Activated CD4-positive, alpha-beta memory T cell treated with anti-CD3 and anti-CD28 coated beads for 36 hours (primary cell): ENCODE measurements around the gene TKTL1. TPM values are rescaled to one million over a fixed set of nuclear protein-coding genes. Genes with fewer than 3 reads are reported as not detected.
"Not testable (repeated sequence)": the region's sequence is repeated elsewhere in the genome, so short reads cannot be mapped to it uniquely, and the experiment has no call there.

ENCODE experiments used
- CTCF ChIA-PET: fragments of 350-600 bp; sonication (Branson Sonifier 250); formaldehyde crosslinking; loops from one replicate; lab custom pipeline; 2021; ENCODE audit warnings: antibody characterized with exemption, inconsistent platforms; lab: Charles Lee
- POLR2A ChIA-PET: fragments of 350-600 bp; sonication (Branson Sonifier 250); formaldehyde crosslinking; loops from one replicate; lab custom pipeline; 2021; ENCODE audit warnings: antibody characterized with exemption; lab: Charles Lee
- DNase-seq: peaks from one replicate; pipeline ENCODE4 v3.0.0-alpha.2; 2020
- H3K27ac Mint-ChIP-seq: one replicate; pipeline ENCODE4 v1.8.0; 2021; ENCODE audit warnings: mixed read lengths
- H3K27me3 Mint-ChIP-seq: one replicate; pipeline ENCODE4 v1.8.0; 2021; ENCODE audit warnings: mixed read lengths
- H3K36me3 Mint-ChIP-seq: one replicate; pipeline ENCODE4 v1.8.0; 2021; ENCODE audit warnings: mixed read lengths
- H3K4me1 Mint-ChIP-seq: one replicate; pipeline ENCODE4 v1.8.0; 2021; ENCODE audit warnings: low read depth, mixed read lengths
- H3K4me3 Mint-ChIP-seq: one replicate; pipeline ENCODE4 v1.8.0; 2021; ENCODE audit warnings: mild to moderate bottlenecking, mixed read lengths
- H3K9me3 Mint-ChIP-seq: one replicate; pipeline ENCODE4 v1.8.0; 2021; ENCODE audit warnings: mixed read lengths
- intact Hi-C: fragments of 100-400 bp; cut with micrococcal nuclease; formaldehyde crosslinking; loops from one replicate; pipeline ENCODE4 v1.15.1; 2023
- total RNA-seq, 2 experiments: library from RNA; stranded (reverse); gene quantifications; one replicate each; pipeline ENCODE4 v1.2.3, GENCODE V29; 2021

TKTL1 gene
- total RNA-seq, 2 experiments from 2014 or later: 0.15 to 0.21 TPM

DNA sequence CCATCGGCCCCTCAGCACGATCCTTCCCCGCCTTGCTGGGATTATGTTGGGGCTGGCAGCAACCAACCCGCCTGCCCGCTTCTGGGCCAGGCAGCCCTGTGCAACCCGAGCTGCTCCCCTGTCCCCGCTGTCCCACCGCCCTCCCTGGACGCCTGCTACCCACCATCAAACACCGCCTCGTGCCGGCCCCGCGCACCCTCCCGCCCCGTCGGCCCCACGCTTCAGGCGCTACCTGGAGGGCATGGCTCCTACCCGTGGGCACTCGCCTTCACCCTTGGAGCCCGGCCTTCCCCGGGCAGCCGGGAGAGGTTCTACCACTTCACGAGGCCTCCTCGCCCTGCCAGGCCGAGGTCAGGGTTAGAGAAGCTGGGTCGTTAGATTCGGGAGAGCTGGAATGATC, 37.0 kb downstream of the TKTL1 start:
- Mint-ChIP-seq H3K27ac (no peak overlapping the region), H3K9me3 (no peaks in the 10 kb centered on the region), H3K4me1 (peaks cover 31% of the 10 kb centered on the region), H3K4me3 (no peak overlapping the region), H3K27me3 (no peaks in the 10 kb centered on the region), H3K36me3 (no peaks in the 10 kb centered on the region)
- intact Hi-C loops: no loop called here
- POLR2A ChIA-PET: no interaction called here
- CTCF ChIA-PET: interaction anchor here (0.6 kb wide), 1 partner anchor 196 kb away, joined by 3 read pairs; no protein-coding TSS in a partner anchor
- no peak for DNase-seq

DNA sequence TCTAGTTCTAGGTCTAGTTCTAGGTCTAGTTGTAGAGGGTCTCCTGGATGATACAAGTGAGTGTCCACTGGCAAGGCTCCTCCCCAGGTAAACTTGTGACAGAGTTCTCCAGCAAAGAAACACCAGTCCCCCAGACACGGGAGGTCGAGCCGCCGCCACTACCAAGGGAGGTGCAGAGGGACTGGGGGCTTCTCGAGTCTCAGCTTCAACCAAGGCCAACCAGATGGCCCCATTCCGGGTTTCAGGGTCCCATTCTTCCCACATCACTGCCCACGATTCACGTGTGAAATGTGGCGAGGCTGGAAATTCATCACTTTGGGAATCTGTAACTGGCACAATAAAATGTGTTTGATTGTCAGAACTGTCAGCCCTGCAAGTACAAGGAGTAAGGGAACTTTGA, 37.5 kb downstream of the TKTL1 start:
- ChIA-PET POLR2A (no interaction called here), CTCF (no interaction called here)
- Mint-ChIP-seq H3K4me1 (peaks cover 25% of the 10 kb centered on the region), H3K9me3 (no peaks in the 10 kb centered on the region), H3K27me3 (no peaks in the 10 kb centered on the region), H3K36me3 (no peaks in the 10 kb centered on the region), H3K4me3 (no peak overlapping the region), H3K27ac (no peak overlapping the region)
- DNase-seq: no peak
- intact Hi-C loops: no loop called here

DNA sequence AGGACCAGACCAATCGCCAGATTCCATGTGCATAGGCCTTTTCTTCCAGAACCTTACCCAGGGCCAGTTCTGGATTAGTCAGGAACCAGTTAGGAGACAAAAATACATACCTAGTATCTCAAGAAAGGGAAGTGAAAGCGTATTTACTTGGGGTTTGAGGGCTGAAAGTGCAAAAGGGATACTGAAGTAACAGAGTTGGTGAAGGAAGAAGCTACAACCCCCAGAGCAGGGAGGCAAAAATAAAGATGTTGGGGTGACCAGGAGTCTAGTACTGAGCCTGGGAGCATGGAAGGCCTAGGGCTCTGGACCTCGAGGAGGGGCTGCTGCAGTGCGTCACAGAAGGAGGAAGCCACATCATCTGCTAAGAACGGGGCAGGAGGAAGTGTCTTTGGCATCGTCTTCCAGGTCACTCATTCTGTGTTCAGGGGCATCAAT, 38.3 kb downstream of the TKTL1 start:
- H3K4me1 Mint-ChIP-seq: peaks cover 20% of the 10 kb centered on the region
- no peak for DNase-seq
- no peak overlapping the region for H3K4me3 Mint-ChIP-seq
- ChIA-PET POLR2A (no interaction called here), CTCF (no interaction called here)
- H3K27ac Mint-ChIP-seq: peak overlapping the region; percentile 71
- intact Hi-C loops: no loop called here
- H3K27me3 Mint-ChIP-seq: no peaks in the 10 kb centered on the region
- no peaks in the 10 kb centered on the region for H3K36me3 Mint-ChIP-seq
- no peaks in the 10 kb centered on the region for H3K9me3 Mint-ChIP-seq

DNA sequence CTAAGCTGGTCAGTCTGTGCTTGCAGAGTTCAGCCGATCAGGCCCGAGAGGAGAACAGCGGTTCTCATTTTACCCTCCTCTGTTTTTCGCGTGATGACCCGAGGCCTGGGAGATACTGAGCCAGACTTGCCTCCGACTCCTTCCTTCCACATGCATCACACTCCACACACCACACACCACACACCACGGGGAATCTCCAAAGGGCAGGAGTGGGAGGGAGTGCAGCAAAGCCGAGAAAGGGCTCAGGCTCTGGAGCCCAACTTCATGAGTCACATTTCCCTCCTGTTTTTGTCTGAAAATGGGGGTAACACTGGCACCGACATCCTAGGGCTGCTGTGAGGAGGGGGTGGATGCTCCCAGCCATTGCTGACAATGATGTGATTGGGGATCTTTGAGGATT, 38.9 kb downstream of the TKTL1 start:
- peak overlapping the region; percentile 36 for H3K4me3 Mint-ChIP-seq
- no peaks in the 10 kb centered on the region for H3K27me3 Mint-ChIP-seq
- DNase-seq: peak; percentile 66
- peak overlapping the region; percentile 71 for H3K27ac Mint-ChIP-seq
- POLR2A ChIA-PET: no interaction called here
- peaks cover 18% of the 10 kb centered on the region for H3K4me1 Mint-ChIP-seq
- intact Hi-C loops: no loop called here
- CTCF ChIA-PET: no interaction called here
- H3K36me3 Mint-ChIP-seq: no peaks in the 10 kb centered on the region
- H3K9me3 Mint-ChIP-seq: no peaks in the 10 kb centered on the region

DNA sequence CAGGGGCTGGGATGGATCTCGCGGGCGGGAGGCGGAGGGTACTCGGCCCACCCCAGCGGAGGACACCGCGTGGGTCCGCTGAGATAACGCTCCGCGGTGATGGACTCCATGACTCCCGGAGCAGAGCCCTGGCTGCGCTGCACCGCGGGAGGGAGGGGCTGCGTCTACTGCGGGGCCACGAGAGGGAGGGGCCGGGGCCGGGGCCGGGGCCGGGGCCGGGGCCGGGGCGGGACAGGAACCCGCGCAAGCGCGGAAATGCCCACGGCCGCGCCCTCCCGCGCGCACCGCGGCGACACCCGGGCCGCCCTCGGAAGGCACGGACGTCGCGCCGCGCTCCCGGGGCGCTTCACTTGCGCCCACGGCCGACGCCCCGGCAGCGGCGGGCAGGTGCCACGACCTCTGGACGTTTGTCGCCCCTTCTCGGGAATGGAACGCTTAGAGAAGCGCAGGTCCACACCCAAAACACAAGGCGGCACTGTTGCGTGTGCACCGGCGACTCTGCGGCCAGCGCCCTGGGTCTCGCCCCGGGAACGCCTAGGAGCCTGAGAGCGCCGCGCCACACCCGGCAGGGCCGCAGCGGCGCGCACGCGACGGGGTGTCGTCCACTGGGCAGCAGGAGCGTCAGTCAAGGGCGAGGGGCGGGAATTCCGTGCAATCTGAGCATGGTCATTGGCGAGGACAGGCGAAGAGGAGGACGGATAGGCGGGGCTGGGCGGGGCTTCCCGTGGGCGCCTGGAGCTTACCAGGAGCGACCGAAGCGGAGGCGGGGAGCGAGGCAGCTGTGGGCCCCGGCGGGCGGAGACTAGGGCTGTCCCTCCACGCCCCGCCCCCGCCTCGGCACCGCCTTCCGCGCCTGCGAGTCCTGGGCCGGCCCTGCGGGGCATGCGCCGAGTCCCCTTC, 46.1 kb downstream of the TKTL1 start:
- CTCF ChIA-PET, H3K27ac Mint-ChIP-seq, H3K36me3 Mint-ChIP-seq, POLR2A ChIA-PET, DNase-seq, H3K9me3 Mint-ChIP-seq, H3K27me3 Mint-ChIP-seq, H3K4me3 Mint-ChIP-seq, intact Hi-C loops, H3K4me1 Mint-ChIP-seq: not testable (repeated sequence)

DNA sequence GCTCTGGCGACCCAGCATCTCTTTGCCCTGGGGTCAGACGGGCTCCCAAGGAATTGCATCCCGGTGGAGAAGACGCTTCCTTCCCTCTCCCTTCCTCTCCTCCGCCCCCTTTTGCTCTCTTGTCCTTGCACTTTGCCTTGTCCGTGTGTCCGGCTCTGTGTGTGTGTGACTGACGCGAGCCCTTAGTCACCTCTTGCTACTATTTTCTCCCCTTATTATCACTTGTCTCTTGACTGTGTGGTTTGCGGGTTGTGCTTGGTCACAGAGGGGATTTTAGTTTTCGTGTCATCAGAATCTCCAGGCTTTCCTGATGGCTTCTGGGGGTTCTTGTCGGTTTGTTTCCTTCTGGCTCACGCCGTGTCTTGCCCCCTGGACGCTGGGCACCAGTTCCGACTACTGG, 47.5 kb downstream of the TKTL1 start:
- H3K4me3 Mint-ChIP-seq, DNase-seq, H3K27me3 Mint-ChIP-seq, H3K9me3 Mint-ChIP-seq, CTCF ChIA-PET, intact Hi-C loops, H3K36me3 Mint-ChIP-seq, H3K27ac Mint-ChIP-seq, H3K4me1 Mint-ChIP-seq, POLR2A ChIA-PET: not testable (repeated sequence)

DNA sequence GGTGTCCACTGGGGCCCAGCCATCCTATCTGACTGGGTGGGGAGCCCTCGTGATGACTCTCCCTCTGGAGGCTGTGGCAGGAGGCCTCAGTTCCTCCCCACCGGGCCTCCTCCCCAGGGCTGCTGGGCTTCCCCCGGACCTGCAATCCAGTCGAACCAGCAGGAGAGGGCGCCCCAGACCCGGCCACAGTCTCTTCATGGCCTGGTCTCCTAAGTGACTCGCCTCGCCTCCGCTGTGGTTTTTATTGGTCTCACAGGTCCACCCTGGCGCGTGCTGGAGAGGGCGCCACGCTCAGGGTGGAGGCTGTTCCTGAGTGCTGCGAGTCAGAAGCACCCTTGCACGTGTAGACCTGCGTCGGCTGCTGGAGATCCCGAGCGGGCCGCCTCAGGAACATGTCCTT, 48.0 kb downstream of the TKTL1 start:
- DNase-seq, H3K9me3 Mint-ChIP-seq, POLR2A ChIA-PET, H3K27me3 Mint-ChIP-seq, intact Hi-C loops, CTCF ChIA-PET, H3K4me3 Mint-ChIP-seq, H3K36me3 Mint-ChIP-seq, H3K27ac Mint-ChIP-seq: not testable (repeated sequence)
- H3K4me1 Mint-ChIP-seq: peaks cover 11% of the 10 kb centered on the region

DNA sequence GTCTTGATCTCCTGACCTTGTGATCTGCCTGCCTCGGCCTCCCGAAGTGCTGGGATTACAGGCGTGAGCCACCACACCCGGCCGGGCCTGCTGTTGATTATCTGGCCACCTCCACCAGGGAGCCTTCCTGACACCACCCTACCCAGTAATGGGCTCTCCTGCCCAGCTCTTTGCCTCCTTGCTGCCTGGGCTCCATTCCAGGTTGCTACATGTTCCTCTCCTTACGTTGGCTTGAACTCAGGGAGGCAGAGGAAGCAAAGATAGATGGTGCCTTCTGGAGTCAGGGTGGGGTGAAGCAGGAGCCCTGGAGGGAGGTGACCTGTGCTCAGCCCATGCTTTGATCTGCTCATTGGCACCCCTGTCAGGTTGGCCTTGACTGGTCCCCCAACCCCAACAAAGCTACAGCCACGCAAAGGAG, 52.5 kb downstream of the TKTL1 start:
- peak overlapping the region; percentile 49 for H3K27ac Mint-ChIP-seq
- CTCF ChIA-PET: interaction anchor here (1.6 kb wide), 1 partner anchor 25 kb away, joined by 3 read pairs; no protein-coding TSS in a partner anchor
- POLR2A ChIA-PET: interaction anchor here (1.1 kb wide), 1 partner anchor 17 kb away, joined by 3 read pairs; no protein-coding TSS in a partner anchor
- no peaks in the 10 kb centered on the region for H3K9me3 Mint-ChIP-seq
- H3K27me3 Mint-ChIP-seq: no peaks in the 10 kb centered on the region
- intact Hi-C loops: no loop called here
- H3K36me3 Mint-ChIP-seq: peaks cover 11% of the 10 kb centered on the region
- peaks cover 29% of the 10 kb centered on the region for H3K4me1 Mint-ChIP-seq
- H3K4me3 Mint-ChIP-seq: no peak overlapping the region
- DNase-seq: no peak

DNA sequence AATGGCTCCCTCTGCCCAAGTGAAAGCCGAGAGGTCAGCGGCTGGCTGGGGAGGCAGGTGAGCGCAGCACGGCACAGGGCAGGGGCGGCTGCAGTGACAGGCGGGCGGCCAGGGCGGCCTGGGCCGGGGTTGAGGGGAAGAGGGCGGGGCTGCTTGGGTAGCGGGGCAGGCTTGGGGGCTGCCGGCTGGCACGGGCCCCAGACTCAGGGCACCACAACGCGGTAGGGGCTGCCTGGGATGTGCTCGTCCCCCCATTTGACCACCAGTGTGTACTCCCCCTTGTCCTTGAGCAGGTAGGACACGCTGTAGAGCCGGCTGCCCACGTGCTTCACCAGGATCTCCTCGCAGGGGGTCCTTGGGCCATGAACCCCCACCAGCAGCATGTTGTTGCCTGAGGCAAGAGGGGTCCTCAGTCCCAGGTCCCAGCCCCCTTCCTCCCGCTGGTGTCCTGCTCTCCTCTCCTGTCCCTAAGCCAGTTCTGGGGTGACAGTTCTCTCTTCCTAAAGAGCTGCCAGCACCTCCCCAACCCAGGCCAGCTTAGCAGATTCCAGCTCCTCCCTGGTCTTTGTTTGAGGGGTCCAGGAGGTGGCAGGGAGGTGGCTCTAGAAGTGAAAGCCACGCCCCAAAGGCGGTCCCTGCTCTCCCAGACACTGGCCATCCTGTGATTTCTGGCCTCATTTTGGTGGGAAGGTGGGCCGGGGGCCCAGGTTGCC, 53.2 kb downstream of the TKTL1 start:
- POLR2A ChIA-PET: interaction anchor here (1.1 to 1.6 kb wide), 2 partner anchors 17 to 35 kb away, joined by 3 to 4 read pairs; no protein-coding TSS in a partner anchor

DNA sequence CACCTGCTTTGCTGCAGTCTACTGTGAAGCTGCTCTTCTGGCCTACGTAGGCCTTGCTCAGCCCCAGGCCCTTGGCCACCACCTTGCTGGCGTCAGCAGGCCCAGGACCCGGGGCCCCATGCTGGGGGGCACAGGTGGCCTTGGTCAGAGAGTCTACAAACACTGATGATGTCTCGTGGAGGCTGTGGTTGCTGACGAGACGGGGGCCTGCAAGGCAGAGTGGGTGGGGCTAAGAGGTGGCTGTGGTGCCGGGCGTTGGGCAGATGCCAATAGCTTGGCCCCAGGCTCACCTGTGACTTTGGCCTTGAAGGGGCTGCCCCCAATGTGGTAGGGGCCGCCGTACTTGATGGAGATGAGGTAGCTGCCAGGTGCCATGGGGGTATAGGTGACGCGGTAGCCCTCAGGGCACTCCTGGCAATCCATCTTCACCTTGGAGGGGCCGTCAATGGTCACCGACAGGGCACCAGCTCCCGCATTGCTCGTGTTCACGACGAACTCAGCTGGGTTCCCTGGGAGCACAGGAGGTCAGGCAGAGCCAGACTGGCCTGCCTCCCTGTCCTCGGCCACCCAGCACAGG, 53.9 kb downstream of the TKTL1 start:
- Mint-ChIP-seq H3K4me3 (no peak overlapping the region), H3K9me3 (no peaks in the 10 kb centered on the region), H3K4me1 (peaks cover 40% of the 10 kb centered on the region), H3K27ac (no peak overlapping the region), H3K36me3 (peaks cover 13% of the 10 kb centered on the region), H3K27me3 (no peaks in the 10 kb centered on the region)
- intact Hi-C loops: no loop called here
- CTCF ChIA-PET: interaction anchor here (1.6 kb wide), 1 partner anchor 24 kb away, joined by 3 read pairs; no protein-coding TSS in a partner anchor
- POLR2A ChIA-PET: interaction anchor here (1.1 to 1.6 kb wide), 2 partner anchors 16 to 34 kb away, joined by 3 to 4 read pairs; no protein-coding TSS in a partner anchor
- no peak for DNase-seq

More for the DNA sequence above, 53.2 kb downstream of the TKTL1 start:
- Mint-ChIP-seq H3K27ac (no peak overlapping the region), H3K4me3 (no peak overlapping the region), H3K27me3 (no peaks in the 10 kb centered on the region), H3K4me1 (peaks cover 35% of the 10 kb centered on the region), H3K9me3 (no peaks in the 10 kb centered on the region), H3K36me3 (peaks cover 13% of the 10 kb centered on the region)
- intact Hi-C loops: no loop called here
- DNase-seq: no peak
- CTCF ChIA-PET: interaction anchor here (1.6 kb wide), 1 partner anchor 25 kb away, joined by 3 read pairs; no protein-coding TSS in a partner anchor

DNA sequence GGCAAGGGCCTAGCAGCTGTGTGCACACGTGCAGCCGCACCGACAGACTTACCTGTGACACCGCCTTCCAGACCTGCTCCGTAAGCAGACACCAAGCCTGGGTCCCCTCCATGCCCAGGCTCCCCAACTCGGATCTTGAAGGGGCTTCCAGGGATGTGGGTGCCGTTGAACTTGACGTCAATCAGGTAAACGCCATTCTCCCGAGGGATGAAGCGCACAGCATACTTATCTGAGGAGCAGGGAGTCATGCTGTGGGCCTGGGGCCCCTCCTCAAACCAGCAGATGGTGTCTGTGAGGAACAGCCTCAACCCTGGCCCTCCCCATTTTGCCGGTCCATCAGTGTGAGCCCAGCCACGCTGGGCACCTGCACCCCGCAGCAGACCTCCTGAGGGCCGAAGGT, 54.4 kb downstream of the TKTL1 start:
- intact Hi-C loops: no loop called here
- DNase-seq: no peak
- no peaks in the 10 kb centered on the region for H3K9me3 Mint-ChIP-seq
- peaks cover 40% of the 10 kb centered on the region for H3K4me1 Mint-ChIP-seq
- no peaks in the 10 kb centered on the region for H3K27me3 Mint-ChIP-seq
- H3K4me3 Mint-ChIP-seq: no peak overlapping the region
- H3K36me3 Mint-ChIP-seq: peaks cover 15% of the 10 kb centered on the region
- POLR2A ChIA-PET: interaction anchor here (1.0 to 1.6 kb wide), 2 partner anchors 12 to 34 kb away, joined by 3 to 4 read pairs; no protein-coding TSS in a partner anchor
- CTCF ChIA-PET: no interaction called here
- H3K27ac Mint-ChIP-seq: no peak overlapping the region
